DMS114 treated with DMSO at 0.1 percent for 48 hours (cell line): ENCODE results near the gene GOLGA8N.

Experiments
- DNase-seq: peaks from one replicate; lab custom pipeline; 2025; ENCODE audit not compliant: unreplicated experiment; lab: John Stamatoyannopoulos, UW

GOLGA8N gene

DNA sequence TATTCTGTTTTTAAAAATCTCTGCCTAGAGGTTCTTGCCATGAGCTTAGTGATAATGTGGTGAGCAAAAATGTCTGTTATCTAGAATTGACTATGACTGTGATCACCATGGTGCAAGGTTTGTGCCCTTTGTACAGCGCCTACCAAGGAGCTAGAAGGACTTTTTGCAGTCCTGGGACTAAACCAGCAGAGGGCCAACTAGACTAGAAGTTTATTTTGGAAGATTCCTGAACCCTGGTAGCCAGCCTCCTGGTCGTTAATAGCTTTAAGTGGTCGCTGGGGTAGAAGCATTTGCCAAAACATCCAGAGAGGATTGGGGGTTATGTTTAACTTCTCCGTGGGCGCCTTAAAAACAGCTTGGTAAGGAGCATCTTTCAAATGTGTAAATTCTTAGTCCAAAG lies 56.1 kb downstream of the GOLGA8N start:
- no peak for DNase-seq

- DNase-seq = peak; percentile 19
Observed at GRCh38 chr15:32651229-32651837, 58.1 kb downstream of the GOLGA8N start.

GRCh38 chr15:32652178-32652577 lies 58.9 kb downstream of the GOLGA8N start:
- no peak for DNase-seq

DNA sequence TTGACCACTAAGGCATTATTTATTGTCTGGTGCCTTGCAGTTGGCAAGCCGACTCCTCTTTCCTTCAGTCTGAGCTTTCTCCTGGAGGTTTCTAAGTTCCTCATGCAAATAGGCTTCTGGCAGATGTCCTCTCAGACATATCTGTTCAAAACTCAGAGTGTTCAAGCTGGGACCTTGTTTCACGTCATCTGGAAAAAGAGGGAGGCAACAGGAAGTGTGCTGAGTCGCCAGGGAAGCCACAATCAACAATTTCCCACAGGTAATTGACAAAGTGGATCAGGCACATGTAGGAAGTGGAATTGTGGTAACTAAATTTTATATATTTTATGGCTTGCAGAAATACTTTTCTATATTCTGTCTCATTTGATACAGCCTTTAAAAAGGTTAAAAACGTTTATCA lies 62.8 kb downstream of the GOLGA8N start:
- DNase-seq = no peak

DNA sequence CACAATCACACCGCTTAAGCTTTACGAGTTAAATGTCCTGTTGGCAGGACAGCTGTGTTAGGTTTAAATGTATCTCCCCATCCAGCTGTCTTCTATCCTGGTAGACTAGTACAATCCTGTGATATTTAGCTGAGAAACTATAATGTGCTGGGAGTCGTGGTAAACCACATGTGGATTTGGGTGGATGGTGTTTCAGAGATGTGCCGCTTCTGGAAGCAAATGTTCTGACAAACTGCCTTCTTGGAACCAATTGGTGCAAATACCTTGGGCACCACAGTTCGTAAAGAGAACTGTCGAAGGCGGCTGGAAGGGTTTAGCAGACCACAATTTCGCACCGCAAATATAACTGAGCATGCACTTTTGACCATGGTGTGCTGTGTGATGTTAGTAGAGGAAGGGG lies 63.2 kb downstream of the GOLGA8N start:
- DNase-seq = no peak
